ENCODE data around the gene RAPSN.

The RAPSN gene

DNA sequence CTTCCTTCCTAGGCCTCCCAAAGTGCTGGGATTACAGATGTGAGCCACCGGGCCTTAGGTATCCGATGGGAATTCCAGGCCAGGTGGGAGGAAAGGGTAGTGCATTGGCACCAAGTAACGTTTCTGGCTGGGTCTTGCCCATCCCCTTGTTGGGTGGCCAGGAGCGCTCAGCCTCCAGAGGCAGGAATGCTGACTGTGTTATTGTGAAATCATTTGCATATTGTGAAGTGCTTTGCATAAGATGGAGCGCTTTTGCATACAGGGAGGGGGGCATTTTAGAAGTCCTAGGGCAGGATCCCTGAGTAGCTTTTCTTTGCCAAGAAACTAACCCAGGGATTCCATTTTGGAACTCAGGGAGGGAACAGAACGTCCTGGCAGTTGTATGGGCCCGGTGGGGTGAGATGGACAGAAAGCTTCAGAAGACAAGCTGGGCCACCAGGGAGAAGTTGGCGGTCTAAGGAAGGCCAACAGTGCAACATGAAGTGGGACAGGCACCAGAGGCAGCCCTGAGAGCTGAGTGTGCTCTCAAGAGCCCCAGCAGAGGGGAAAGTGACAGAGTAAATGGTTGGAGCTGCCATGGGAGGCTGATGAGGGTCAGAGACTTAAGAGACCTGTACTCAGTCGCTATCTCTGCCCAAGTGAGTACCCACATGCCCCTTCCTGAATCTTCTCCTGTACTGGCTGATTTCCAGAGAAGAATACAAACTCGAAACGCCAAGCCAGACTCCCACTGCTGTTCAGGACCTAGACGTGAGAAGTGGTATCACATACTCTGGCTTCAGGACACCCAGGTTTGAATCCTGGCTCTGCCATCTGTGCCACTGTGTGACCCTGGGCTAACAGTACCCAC lies 41.8 kb downstream of the RAPSN start:
- no peak for DNase-seq

DNA sequence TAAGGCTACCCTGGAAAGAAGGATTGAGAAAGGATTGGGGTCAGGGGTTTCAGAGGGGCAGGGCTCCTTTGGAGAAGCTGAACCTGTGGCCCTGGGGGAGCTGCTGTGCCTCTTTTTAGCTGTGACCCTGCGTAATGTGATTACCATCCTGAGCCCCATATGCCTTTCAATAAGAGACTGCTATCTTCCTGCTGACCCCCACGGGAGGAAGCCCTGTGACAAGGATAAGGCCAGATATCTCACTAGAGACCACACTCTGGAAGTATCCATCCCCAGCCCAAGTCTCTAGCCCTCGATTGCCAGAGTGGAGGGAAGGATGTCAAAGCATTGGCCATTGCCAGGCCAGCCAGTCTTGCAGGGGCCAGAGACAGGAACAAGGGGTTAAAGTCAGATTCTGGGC lies 45.4 kb downstream of the RAPSN start:
- DNase-seq = no peak

DNA sequence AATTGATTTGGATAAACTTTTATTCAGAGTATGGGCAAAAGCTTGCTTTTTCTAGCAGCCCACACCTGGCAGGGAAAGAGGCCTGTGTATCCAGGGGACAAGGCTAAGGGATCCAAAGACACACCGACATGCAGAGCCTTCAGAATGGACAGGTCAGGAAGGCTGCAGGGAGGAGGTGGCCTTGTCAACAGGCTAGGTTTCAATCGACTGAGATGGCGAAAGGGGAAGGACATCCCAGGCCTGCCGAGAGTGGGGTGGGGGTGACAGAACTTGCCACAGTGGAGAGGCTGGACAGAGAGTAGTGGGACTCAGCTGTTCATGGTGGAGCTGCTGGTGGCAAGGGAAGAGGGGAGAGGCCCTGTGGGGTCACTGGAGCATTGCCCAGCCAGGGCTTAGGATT lies 45.8 kb downstream of the RAPSN start:
- no peak for DNase-seq

DNA sequence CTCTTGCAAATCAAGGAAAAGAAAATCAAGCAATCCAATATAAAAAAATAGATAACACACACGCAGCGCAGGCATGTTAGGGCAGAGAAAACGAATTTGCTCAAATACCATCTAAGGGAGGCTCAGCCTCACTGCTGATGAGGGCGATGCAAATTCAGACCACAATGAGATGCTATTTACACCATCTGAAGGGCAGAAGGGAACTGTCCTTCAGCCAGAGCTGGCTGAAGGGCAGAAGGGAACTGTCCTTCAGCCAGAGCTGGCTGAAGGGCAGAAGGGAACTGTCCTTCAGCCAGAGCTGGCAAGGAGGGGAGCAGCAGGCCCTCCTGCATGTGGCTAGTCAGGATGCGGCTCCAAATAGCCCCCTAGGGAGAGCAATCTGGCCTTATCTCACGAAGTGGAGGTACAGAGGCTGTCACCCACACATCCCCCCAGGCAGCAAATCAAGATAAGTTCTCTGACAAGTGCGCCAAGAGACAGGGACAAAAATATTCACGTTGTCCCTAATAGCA lies 48.1 kb downstream of the RAPSN start:
- DNase-seq = no peak

DNA sequence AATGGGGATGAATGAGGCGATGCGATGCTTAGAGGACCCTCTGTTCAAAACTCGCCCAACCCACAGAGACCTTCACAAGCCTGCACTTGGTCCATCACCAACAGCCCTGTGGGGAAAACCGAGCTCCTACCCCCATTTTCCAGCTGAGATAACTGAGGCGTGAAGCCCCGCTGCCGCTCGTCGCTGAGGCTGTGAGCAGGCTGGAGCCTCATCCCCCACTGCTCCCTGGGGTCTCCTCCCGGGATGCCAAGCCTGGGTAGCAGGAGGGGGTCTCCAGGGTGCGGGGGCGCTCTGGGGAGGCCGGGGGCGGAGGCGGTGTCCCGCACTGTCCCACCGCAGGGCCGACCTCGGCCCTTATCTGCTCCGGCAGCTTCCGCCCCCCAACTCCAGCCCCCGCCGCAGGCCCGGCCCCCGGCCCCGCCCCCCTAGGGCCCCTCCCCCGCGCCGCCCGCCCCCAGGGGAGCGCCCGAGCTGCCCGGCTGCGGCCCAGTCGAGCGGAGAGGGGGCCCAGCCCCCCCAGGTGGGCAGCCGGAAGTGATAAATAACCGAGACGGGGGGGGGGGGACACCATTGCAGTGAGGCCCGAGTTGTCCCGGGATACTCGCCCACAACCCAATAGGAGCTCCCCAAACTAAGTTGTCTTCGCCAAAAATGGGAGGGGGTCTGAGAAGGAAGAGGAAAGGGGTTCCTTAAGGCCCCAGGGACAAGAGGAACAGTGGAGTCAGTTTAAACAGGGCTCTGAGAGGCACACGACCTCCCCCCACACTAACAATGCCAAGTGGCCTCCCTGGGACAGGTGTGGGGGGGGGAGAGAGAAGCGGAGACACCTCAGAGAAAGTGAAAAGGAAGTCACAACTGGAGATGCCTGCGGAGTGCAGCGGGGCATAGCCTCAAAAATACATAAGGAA lies 48.8 kb downstream of the RAPSN start:
- peak; percentile 26 for DNase-seq

DNA sequence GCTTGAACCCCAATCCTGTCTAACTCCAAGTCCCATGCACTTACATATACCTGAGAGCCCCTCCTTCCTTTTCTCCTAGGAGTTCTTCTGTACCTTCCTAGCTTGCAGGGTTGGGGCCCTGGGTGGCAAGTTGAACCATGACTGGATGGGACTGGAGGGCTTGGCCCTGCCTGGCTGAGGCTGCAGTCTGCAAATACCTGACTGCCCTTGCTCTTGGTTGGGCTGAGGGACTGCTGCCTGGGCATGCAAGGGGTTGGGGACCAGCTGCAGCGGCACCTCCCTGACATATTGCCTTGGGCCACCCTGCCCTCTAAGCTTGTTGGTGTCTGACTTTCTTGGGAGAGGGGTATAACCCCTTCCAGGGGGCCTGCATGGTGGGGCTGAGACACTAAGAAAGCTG lies 50.4 kb downstream of the RAPSN start:
- DNase-seq = no peak

DNA sequence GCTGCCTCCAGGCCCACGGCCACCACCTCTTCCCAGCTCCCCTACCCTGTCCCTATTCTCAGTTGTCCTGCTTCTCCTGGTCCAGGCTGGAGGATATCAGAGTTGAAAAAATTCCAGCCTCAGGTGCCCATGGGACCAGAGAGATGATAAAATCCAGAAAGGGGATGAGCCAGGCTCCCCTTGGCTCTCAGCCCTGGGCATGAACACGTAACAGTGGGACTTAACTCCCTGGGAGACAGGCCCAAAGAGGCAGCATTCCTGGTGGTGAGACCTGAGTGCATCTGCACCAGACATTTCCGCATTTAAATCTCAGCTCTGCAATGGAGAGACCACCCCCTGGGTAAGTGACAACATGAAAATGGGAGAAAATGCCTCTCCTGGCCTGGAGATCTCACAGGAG lies 50.9 kb downstream of the RAPSN start:
- no peak for DNase-seq

DNA sequence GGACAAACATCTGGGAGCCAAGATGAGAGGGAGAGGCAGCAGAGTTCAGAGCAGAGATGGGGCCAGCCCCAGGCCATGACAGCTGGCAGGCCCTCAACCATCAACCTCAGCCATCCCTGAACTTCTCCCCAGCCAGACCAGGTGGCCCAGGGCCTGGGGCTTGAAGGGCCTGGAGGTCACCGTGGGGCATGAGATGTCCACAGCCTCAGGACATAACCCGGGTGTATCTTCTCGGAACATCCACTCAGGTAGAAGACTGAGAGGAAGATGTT lies 53.0 kb downstream of the RAPSN start:
- no peak for DNase-seq

DNA sequence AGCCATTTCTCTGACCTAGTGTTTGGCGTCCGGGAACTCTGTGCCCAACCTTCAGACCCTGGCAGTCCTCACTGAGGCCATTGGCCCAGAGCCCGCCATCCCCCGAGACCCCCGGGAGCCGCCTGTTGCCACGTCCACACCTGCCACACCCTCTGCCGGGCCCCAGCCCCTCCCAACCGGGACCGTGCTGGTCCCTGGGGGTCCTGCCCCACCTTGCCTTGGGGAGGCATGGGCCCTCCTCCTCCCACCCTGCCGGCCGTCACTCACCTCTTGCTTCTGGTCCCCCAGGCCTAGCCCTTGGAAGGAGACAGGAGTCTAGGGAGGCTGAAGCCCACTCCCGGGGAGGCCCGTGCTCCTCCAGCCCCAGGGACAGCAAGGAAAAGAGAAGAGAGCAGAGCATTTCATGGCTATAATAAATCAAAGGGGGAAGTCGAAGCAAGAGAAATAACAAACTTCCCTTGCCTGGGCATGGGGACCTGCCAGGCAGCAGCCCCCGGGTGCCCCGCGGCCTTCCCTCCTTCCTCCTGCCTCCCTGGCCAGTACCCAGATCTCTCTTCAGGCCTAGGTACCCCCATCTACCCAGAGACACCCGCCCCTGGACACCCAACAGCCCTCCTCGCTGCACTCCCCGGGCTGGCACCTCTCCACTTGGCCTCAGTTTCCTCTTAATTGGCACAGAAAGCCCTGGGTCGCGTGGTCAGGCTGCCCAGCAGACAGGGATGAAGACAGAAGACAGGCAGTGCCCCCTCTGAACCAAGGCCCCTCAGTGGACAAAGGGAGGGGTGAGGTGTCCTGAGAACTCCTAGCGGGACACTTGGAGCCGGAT lies 53.5 kb downstream of the RAPSN start:
- DNase-seq = no peak

DNA sequence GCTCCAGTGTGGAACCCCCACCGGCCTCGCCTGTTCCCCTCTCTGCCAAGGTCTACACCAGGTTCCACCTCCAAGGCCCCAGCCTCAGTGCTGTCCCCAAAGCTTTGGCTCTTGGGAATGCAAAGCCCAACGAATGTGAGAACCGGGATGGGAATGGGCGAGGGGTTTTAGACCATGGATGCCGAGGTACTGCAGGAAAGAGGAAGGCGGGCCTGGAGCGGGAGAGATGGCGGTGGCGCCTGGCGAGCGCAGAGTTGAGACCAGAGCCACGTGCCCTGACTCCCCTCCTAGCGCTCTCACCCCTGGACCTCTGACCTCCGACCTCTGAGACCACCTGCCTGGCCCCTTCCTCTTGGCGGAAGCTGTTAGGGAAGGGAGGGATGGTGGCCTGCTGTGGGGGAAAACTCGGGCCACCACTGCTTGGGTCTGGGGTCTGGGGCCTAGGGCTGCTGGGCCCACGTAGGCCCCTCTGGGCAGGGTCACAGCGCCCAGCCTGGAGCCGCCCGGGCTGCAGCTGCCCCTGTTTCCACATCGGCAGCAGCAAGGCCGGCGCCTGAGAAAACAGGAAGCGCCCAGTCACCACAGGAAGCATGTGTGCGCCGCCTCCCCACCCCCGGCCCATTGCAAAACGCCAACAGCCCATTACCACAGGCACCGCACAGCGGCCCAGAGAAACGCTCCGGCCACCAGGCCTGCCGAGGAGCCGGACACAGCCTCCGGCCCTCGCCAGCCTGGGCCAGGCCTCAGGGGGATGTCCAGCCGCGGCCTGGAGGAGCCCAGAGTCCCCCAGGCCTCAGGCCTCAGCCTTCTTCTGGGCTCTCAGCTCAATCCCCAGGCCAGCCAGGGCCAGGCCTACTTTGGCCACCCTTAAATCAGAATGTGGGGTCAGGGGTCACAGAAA lies 54.4 kb downstream of the RAPSN start:
- peak; percentile 26 for DNase-seq

DNA sequence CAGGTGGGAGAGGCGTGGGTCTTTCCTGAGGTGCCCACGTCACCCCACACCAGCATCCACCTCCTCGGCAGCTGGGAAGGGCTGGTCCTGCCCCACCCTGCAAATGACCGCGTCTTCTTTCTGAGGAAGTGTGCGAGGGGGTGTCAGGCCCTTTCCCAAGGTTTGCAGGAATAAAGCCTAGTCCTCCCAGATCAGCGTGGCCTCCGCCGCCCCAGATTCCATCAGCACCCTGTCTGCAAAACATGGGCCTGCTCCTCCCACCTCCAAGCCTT lies 55.0 kb downstream of the RAPSN start:
- DNase-seq = no peak

DNA sequence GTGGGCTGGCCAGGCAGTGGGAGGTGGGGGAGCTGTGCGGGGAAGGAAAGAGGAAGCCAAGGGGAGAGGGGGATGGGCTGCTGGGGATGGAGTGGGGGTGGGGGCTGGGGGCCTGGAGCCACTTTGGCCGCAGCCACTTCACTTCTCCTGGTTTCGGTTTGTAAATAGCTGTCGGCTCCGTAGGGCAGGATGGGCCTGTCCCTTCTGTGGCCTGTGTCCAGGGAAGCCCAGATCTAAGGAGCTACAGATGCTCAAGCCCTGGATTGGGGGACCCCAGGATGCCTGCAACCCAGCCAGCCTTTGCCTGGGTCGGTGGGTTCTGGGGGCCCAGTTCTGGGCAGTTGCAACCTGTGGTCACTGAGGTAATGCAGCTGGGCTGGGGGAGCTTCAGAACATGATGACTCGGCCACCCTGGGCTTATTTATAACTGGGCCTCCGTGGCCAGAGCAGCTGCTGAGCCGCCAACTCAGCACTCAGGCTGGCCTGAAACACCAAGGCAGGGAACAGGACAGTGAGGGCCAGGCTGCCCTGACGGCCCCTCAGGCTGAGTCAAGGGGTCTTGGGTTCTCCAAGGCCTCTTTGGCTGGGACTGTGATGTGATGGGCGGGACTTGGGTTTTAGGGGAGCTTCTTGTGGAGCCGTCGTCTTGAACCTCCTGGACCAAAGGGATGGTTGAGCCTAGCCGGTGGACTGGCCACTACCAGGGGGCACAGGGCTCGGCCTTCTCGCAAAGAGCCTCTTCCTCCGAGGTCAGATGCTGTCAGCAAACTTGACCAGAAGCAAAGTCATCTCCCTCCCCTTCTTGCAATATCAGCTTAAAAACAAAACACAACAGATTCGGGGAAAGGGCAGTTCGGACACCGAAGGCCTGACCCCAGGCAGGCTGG lies 55.5 kb downstream of the RAPSN start:
- no peak for DNase-seq

DNA sequence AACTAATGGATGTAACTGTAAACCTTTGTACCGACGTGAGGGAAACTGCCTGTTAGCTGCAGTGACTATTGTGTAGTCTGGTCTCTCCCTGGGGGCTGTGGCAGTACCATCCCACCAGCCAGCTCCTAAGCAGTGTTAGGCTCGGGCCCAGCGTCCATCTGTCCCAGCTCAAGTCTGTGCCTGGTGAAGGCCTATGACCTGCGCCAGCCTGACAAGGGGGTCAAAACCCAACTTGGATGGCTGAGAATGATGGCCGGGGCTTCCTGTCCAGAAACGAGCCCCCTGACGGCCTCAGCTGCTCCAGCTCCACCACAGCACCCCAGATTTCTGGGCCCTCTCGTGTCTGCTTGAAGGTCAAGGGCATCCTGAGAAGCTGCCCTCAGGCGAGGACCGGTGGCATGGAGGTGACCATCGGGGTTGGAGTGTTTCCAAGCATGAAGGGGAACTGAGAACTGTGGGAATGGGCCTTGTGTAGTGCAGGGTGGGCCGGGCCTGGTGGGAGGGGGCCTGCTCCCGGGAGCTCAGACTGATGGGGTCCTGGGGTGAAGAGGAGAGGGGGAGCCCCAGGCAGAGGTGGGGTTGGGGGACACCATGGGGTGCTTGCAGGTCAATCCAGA lies 56.3 kb downstream of the RAPSN start:
- DNase-seq = no peak

DNA sequence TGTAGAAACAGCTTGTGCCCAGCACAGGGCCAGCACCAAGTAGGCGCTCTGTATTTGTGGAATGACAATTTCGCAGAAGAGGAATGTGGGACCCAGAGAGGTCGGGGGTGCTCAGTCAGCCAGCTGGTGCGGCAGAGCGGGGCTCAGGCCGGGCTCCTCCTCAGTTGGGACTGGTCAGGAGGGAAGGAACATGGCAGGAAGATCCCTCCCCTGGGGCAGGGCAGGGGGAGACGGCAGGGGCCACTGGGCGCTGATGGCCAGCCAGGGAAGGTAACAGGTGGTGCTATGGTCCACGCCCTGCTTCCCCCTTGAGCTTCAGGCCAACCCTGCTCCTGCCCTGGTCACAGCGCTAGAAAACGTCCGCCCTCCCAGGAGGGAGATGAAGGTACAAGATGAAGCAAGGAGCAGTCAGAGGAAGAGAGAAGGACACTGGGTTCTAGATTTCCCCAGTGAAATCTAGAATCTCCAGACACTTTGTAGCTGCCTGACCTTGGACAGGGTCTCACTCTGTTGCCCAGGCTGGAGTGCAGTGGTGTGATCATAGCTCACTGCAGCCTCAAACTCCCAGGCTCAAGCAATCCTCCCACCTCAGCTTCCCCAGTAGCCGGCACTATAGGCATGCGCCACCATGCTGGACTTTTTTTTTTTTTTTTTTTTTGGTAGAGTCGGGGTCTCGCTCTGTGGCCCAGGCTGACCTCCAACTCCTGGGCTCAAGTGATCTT lies 57.1 kb downstream of the RAPSN start:
- no peak for DNase-seq

DNA sequence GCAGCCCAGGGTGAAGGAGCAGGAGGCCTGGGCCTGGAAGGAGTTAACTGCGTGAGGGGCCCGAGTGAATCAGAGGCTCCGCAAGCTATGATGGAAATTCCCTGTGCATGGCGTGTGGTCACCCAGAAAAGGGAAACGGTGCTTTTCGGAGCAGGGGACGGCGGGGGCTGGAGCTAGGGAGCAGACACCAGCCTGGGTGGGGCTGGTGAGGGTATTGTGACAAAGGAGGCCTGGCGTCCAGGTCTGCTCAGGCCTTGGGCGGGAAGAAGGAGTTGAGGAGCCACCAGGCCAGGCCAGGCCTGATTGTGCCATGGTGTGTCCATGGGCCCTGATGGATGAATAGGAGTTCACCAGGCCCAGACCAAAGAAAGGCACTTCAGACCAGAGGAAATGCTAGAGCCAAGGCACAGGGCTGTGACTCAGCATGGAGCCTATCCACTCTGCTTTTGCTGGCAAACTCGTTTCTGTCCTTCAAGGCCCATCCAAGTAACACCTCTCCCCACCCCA lies 57.8 kb downstream of the RAPSN start:
- no peak for DNase-seq

DNA sequence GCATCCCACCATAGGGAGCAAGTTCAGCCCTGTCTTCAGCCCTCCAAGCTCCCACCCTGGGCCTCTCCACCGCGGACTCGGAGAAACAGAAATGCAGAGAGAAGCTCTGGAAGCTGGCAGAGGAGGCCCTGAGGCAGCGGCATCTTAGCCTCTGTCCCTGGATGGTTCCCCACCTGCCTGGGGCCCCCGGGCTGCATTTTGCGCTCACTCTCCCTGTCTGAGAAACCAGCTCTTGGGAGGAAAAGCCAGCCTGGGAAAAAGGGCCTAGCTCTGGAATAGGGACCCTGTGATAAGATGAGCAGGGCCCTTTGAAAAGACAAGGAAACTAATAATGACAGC lies 58.5 kb downstream of the RAPSN start:
- no peak for DNase-seq

DNA sequence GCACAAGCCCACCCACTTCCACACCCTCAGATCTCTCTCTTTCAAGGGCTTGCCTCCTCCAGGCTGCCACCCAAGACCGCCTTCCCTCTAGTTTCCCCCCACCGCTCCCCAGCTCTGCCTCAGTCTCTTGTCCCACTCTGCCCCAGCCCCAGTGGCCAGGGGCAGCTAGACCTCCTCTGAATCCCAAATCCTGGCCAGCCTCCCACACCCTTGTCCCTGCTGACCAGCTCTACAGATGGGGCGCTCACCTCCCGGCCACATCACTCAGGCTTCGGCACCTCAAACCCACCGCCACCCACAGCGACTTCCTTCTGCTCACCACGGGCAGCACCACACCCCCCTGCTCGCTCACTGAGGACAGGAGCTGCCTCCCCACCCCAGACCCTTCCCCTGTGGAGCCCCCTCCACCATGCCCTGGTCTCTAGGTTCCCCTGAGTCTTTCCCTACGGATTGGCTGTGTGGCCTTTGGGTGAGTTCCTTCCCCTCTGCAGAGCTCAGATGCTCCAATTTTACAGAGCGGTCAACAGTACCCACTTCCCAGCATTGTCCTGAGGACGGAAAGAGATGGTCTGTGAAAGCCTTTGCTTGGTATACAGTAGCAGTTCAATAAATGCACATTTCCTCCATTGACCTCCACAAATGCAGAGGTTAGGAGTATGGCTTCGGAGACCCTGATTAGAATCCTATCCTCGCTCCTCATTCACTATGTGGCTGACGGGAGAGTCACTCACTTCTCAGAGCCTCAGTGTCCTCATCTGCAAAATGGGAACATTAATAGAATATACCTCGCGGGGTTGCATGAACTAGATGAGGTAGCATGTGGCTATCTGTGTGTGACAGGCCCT lies 59.1 kb downstream of the RAPSN start:
- no peak for DNase-seq

DNA sequence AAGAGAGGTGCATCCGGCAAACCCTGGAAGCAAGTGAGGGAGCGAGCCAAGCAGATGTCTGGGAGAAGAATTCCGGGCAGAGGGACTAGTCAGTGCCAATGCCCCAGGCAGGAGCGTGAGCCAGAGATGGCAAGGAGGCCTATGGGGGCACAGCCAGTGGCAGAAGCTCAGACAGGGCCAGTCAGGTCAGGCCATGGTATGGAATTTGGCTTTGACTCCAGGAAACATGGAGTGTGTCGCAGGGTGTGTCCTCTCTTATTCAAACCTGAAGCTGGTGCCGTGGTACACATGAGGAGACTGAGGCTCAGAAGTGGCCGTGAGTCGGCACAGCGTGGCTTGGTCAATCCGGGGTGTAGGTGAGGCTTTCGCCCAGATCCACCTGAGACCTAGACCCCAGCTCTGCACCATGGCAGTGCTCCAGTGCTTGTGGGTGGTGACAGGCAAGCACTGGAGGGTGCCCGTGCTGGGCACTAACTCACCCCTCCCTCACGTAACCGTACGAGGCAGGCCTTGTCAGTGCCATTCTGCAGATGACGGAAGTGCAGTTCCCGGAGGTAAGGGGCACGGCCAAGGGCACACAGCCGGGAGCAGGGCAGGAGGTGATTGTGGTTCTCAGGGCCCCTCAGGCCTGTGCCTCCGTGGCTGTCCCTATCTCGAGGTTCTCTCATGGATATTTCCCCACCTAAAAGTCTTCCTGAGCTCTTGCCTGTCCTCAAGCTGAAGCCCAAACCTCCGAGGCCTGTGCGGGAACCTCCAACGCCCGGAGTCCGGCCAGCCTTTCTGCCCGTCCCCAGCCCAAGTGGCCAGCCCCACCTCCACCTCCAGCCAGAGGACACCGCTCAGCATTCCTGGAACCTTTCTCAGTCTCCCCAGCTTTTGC lies 60.0 kb downstream of the RAPSN start:
- DNase-seq = no peak
